Gastrocnemius medialis (tissue), 4 donors: Measurements from ENCODE around the gene SLC39A11. TPM values are rescaled to one million over a fixed set of nuclear protein-coding genes. Genes with fewer than 3 reads are reported as not detected.

Source experiments
- ATAC-seq, 2 donors: fragments of 150-250 bp; one replicate each; pipeline ENCODE4 v1.9.1; 2016
- DNase-seq, 2 donors: peaks; one replicate each; pipeline ENCODE4 v3.0.0-alpha.2; 2019
- H3K27ac ChIP-seq, 4 donors: fragments of 200-600 bp; sonication (generic); 1 replicate in 1 of 4; 2 replicates in 3 of 4; pipeline ENCODE4 v1.5.1; 2016 to 2018; ENCODE audit warnings: mild to moderate bottlenecking in 2 of 4, moderate library complexity in 1 of 4
- H3K27me3 ChIP-seq, 3 donors: fragments of 200-600 bp; sonication (generic) in 2 of 3; 1 replicate in 1 of 3; 2 replicates in 2 of 3; pipeline versions ENCODE4 v1.5.1 to v1.6.0; 2016 to 2019; ENCODE audit warnings: mild to moderate bottlenecking in 1 of 3, moderate library complexity in 1 of 3
- H3K36me3 ChIP-seq, 2 donors: fragments of 200-600 bp; sonication (generic) in 1 of 2; one replicate each; pipeline ENCODE4 v1.5.1; 2017 to 2018
- H3K4me1 ChIP-seq, 2 donors: fragments of 200-600 bp; sonication (generic) in 1 of 2; one replicate each; pipeline ENCODE4 v1.5.1; 2016 to 2017; ENCODE audit warnings: mild to moderate bottlenecking in 2 of 2
- H3K4me3 ChIP-seq, 4 donors: fragments of 200-600 bp; sonication (generic) in 3 of 4; 1 replicate in 1 of 4; 2 replicates in 3 of 4; pipeline ENCODE4 v1.5.1; 2016 to 2019; ENCODE audit warnings: mild to moderate bottlenecking in 2 of 4
- H3K9me3 ChIP-seq, 3 donors: fragments of 200-600 bp; sonication (generic) in 2 of 3; 1 replicate in 1 of 3; 2 replicates in 2 of 3; pipeline ENCODE4 v1.5.1; 2016 to 2019
- CTCF ChIP-seq, 5 experiments: fragments of 450-650 bp in 3 of 5; fragments of 200-600 bp in 2 of 5; sonication (generic) in 2 of 5; IDR thresholded peaks in 4 of 5; conservative IDR thresholded peaks in 1 of 5; 1 replicate in 4 of 5; 2 replicates in 1 of 5; pipeline ENCODE4 v1.5.1; 2016 to 2019; ENCODE audit warnings: antibody characterized with exemption in 5 of 5, mild to moderate bottlenecking in 3 of 5, moderate library complexity in 3 of 5
- POLR2A ChIP-seq, 2 donors: fragments of 450-650 bp; IDR thresholded peaks; one replicate each; pipeline ENCODE4 v1.6.1; 2017; ENCODE audit warnings: antibody characterized with exemption in 2 of 2, mild to moderate bottlenecking in 2 of 2, moderate library complexity in 2 of 2
- in situ Hi-C, 4 donors: fragments of 200-750 bp; cut with MboI; loops; one replicate each; pipeline versions ENCODE4 v1.15.0 to v1.8.0; 2017; ENCODE audit warnings: low sequenced_read_pairs in 4 of 4
- intact Hi-C: fragments of 100-400 bp; cut with DNase I; formaldehyde crosslinking; loops from one replicate; pipeline ENCODE4 v1.15.1; 2023; ENCODE audit warnings: low total_unique reads
- total RNA-seq, 4 donors: library from RNA; depleted of rRNA; stranded (reverse); fragments of >200 nt; gene quantifications; one replicate each; pipeline versions ENCODE4 v1.1.0 to v1.2.3, GENCODE V29; 2016

Gene SLC39A11
- total RNA-seq, 4 donors from 2014 or later = 7.6 to 28.4 (median 10.7) TPM

GRCh38 chr17:72654706-72655105 lies 437.8 kb downstream of the SLC39A11 start:
- TF ChIP-seq POLR2A (IDR thresholded peaks at IDR 0.05) = no peak
- no peak for TF ChIP-seq CTCF (IDR thresholded peaks at IDR 0.05 in 4 of 5, conservative IDR thresholded peaks at IDR 0.05 in 1 of 5)
- ATAC-seq = no peak
- intact Hi-C loops = loop anchor here (5.0 kb wide), 1 partner anchor 498 kb away; no protein-coding TSS in a partner anchor
- no peaks in the 10 kb centered on the region for H3K36me3 ChIP-seq
- in situ Hi-C loops = loop anchor here in 1 of 4 donors (25.0 kb wide), 1 partner anchor 92 kb away; no protein-coding TSS in a partner anchor
- H3K27ac ChIP-seq = no peak overlapping the region
- no peaks in the 10 kb centered on the region for H3K9me3 ChIP-seq
- no peaks in the 10 kb centered on the region for H3K27me3 ChIP-seq
- no peak overlapping the region for H3K4me3 ChIP-seq
- H3K4me1 ChIP-seq = no peaks in the 10 kb centered on the region
- DNase-seq = no peak

- in situ Hi-C loops = loop anchor here in 1 of 4 donors (25.0 kb wide), 1 partner anchor 90 kb away; no protein-coding TSS in a partner anchor
- Histone ChIP-seq H3K9me3 (no peaks in the 10 kb centered on the region), H3K4me1 (no peaks in the 10 kb centered on the region), H3K36me3 (no peaks in the 10 kb centered on the region), H3K27me3 (no peaks in the 10 kb centered on the region), H3K27ac (no peak overlapping the region), H3K4me3 (no peak overlapping the region)
- TF ChIP-seq POLR2A (IDR thresholded peaks at IDR 0.05) (no peak), CTCF (IDR thresholded peaks at IDR 0.05 in 4 of 5, conservative IDR thresholded peaks at IDR 0.05 in 1 of 5) (no peak)
- ATAC-seq = no peak
- no peak for DNase-seq
- intact Hi-C loops = no loop called here
These were observed 440.5 kb downstream of the SLC39A11 start for GRCh38 chr17:72651988-72652387.

- H3K4me1 ChIP-seq = no peaks in the 10 kb centered on the region
- H3K36me3 ChIP-seq = no peaks in the 10 kb centered on the region
- H3K9me3 ChIP-seq = no peaks in the 10 kb centered on the region
- no peak overlapping the region for H3K4me3 ChIP-seq
- DNase-seq (no peak), ATAC-seq (no peak)
- intact Hi-C loops (no loop called here), in situ Hi-C loops (no loop called here)
- H3K27ac ChIP-seq = no peak overlapping the region
- TF ChIP-seq POLR2A (IDR thresholded peaks at IDR 0.05) (no peak), CTCF (IDR thresholded peaks at IDR 0.05 in 4 of 5, conservative IDR thresholded peaks at IDR 0.05 in 1 of 5) (no peak)
- no peaks in the 10 kb centered on the region for H3K27me3 ChIP-seq
These were observed 443.8 kb downstream of the SLC39A11 start for GRCh38 chr17:72648702-72649101.

- no peaks in the 10 kb centered on the region for H3K36me3 ChIP-seq
- DNase-seq = no peak
- ATAC-seq = no peak
- H3K27me3 ChIP-seq = no peaks in the 10 kb centered on the region
- no peaks in the 10 kb centered on the region for H3K9me3 ChIP-seq
- in situ Hi-C loops (no loop called here), intact Hi-C loops (no loop called here)
- H3K27ac ChIP-seq = no peak overlapping the region
- no peak for TF ChIP-seq POLR2A (IDR thresholded peaks at IDR 0.05)
- TF ChIP-seq CTCF (IDR thresholded peaks at IDR 0.05 in 4 of 5, conservative IDR thresholded peaks at IDR 0.05 in 1 of 5) = no peak
- no peaks in the 10 kb centered on the region for H3K4me1 ChIP-seq
- H3K4me3 ChIP-seq = no peak overlapping the region
These were observed 446.3 kb downstream of the SLC39A11 start for GRCh38 chr17:72646176-72646575.

GRCh38 chr17:72644492-72644891 lies 448.0 kb downstream of the SLC39A11 start:
- DNase-seq (no peak), ATAC-seq (no peak)
- no peaks in the 10 kb centered on the region for H3K4me1 ChIP-seq
- no peaks in the 10 kb centered on the region for H3K9me3 ChIP-seq
- in situ Hi-C loops = no loop called here
- H3K27me3 ChIP-seq = peaks cover 0 to 7% (median 0%) of the 10 kb centered on the region in 3 donors
- H3K27ac ChIP-seq = no peak overlapping the region
- H3K36me3 ChIP-seq = no peaks in the 10 kb centered on the region
- no peak overlapping the region for H3K4me3 ChIP-seq
- no peak for TF ChIP-seq CTCF (IDR thresholded peaks at IDR 0.05 in 4 of 5, conservative IDR thresholded peaks at IDR 0.05 in 1 of 5)
- intact Hi-C loops = no loop called here
